HepG2 (cell line): Measurements from ENCODE around the gene PLA2G4B. TPM values are rescaled to one million over a fixed set of nuclear protein-coding genes. Genes with fewer than 3 reads are reported as not detected.

Experiments used
- ATAC-seq: fragments of 200-7000 bp; cut with Tn5 transposase; 3 replicates; pipeline ENCODE4 v1.9.1; 2020; ENCODE audit warnings: mild to moderate bottlenecking, moderate library complexity
- BruUV-seq: library from RNA; stranded (reverse); fragments of 400-500 nt; replicated peaks from 2 replicates; lab custom pipeline; 2021; lab: Mats Ljungman, UMichigan
- CTCF ChIA-PET: fragments of 300-600 bp; formaldehyde crosslinking; extraction: SDS; loops from one replicate; lab custom pipeline; 2021; ENCODE audit warnings: low total read pairs, inconsistent platforms, low intra/inter-chr PET ratio; lab: Yijun Ruan, JAX
- POLR2A ChIA-PET: fragments of 350-600 bp; sonication (Branson Sonifier 250); formaldehyde crosslinking; loops from one replicate; lab custom pipeline; 2020; ENCODE audit warnings: antibody characterized with exemption, inconsistent platforms; lab: Yijun Ruan, JAX
- DNase-seq: peaks from one replicate; pipeline ENCODE4 v3.0.0-alpha.2; 2015; ENCODE audit warnings: low spot score
- FAIRE-seq: peaks from 3 replicates; lab custom pipeline; 2011; peaks lifted over from hg19 to GRCh38; lab: Jason Lieb, UNC
- H2AFZ ChIP-seq: one replicate; pipeline ENCODE4 v1.6.1; 2011; ENCODE audit warnings: low read length, inconsistent platforms
- H3K27ac ChIP-seq: fragments of 300-600 bp; 3 replicates; pipeline ENCODE4 v1.8.0; 2011; ENCODE audit warnings: mixed run types, mild to moderate bottlenecking, mixed read lengths, low read length, inconsistent platforms; ENCODE audit not compliant: insufficient read depth; ENCODE audit errors: extremely low read length
- H3K27me3 ChIP-seq, 2 experiments: fragments of 200-600 bp in 1 of 2; 2 replicates in 1 of 2; 3 replicates in 1 of 2; pipeline versions ENCODE4 v1.6.0 to v1.8.0; 2011; ENCODE audit warnings: low read length in 2 of 2, mild to moderate bottlenecking in 2 of 2, moderate library complexity in 2 of 2, inconsistent platforms in 1 of 2; ENCODE audit not compliant: insufficient read depth in 2 of 2, control insufficient read depth in 1 of 2
- H3K36me3 ChIP-seq, 2 experiments: fragments of 200-600 bp in 1 of 2; replicated peaks in 1 of 2; 2 replicates in 1 of 2; 3 replicates in 1 of 2; pipeline versions ENCODE4 v1.5.1 to v1.8.0; 2011; ENCODE audit warnings: low read length in 2 of 2, inconsistent platforms in 1 of 2; ENCODE audit not compliant: insufficient read depth in 2 of 2, control insufficient read depth in 1 of 2
- H3K4me1 ChIP-seq: 2 replicates; pipeline ENCODE4 v1.5.1; 2012; ENCODE audit warnings: low read length, inconsistent platforms; ENCODE audit not compliant: insufficient read depth
- H3K4me2 ChIP-seq: 2 replicates; pipeline ENCODE4 v1.6.0; 2011; ENCODE audit warnings: low read depth, low read length, inconsistent platforms
- H3K4me3 ChIP-seq, 3 experiments: fragments of 200-600 bp in 1 of 3; sonication (generic), shearing (Covaris generic) in 1 of 3; replicated peaks in 1 of 3; 2 replicates each; pipeline ENCODE4 v1.5.1; 2011 to 2016; ENCODE audit warnings: low read length in 3 of 3, inconsistent platforms in 2 of 3, low read depth in 2 of 3, mild to moderate bottlenecking in 2 of 3, control low read depth in 1 of 3, mixed read lengths in 1 of 3; ENCODE audit not compliant: insufficient read depth in 1 of 3
- H3K79me2 ChIP-seq: one replicate; pipeline ENCODE4 v1.6.1; 2011; ENCODE audit warnings: low read length, inconsistent platforms; ENCODE audit not compliant: insufficient read depth
- H3K9ac ChIP-seq: 2 replicates; pipeline ENCODE4 v1.6.0; 2011; ENCODE audit warnings: mild to moderate bottlenecking, low read depth, low read length, inconsistent platforms; ENCODE audit not compliant: insufficient read depth
- H3K9me3 ChIP-seq: 2 replicates; pipeline ENCODE4 v1.5.1; 2012; ENCODE audit warnings: mild to moderate bottlenecking, low read length
- H4K20me1 ChIP-seq: 2 replicates; pipeline ENCODE4 v1.6.0; 2011; ENCODE audit warnings: inconsistent platforms, mild to moderate bottlenecking, low read length, moderate library complexity; ENCODE audit not compliant: insufficient read depth
- PAX8 ChIP-seq: sonication (generic); formaldehyde crosslinking; IDR thresholded peaks from 2 replicates; pipeline ENCODE4 v1.8.0; 2022; ENCODE audit warnings: mild to moderate bottlenecking, missing genetic modification reagents, borderline replicate concordance
- SMAD9 ChIP-seq: sonication (generic); formaldehyde crosslinking; IDR thresholded peaks from 2 replicates; pipeline ENCODE4 v1.5.1; 2020; ENCODE audit warnings: mild to moderate bottlenecking, missing genetic modification reagents
- SRF ChIP-seq: IDR thresholded peaks from 2 replicates; pipeline ENCODE4 v1.6.1; 2011; ENCODE audit warnings: mild to moderate bottlenecking, low read depth, low read length, moderate library complexity
- SRSF9 ChIP-seq: fragments of 200-400 bp; formaldehyde crosslinking; IDR thresholded peaks from 2 replicates; pipeline ENCODE4 v1.6.1; 2018; ENCODE audit warnings: borderline replicate concordance, mild to moderate bottlenecking, low read depth, low read length; ENCODE audit not compliant: insufficient read depth, poor library complexity, severe bottlenecking
- WGBS: methylation state at CpG from one replicate; pipeline ENCODE4 v1.1.6; 2017; ENCODE audit warnings: low lambda C conversion rate; 5-methylcytosine and 5-hydroxymethylcytosine counted together
- in situ Hi-C: cut with HindIII; loops from 2 replicates; pipeline ENCODE4 v1.10.0; 2017; ENCODE audit warnings: low pct_unique_long_range_greater_than_20kb; ENCODE audit not compliant: extremely low pct_ligation_motif_present
- intact Hi-C: fragments of 100-400 bp; cut with micrococcal nuclease; formaldehyde crosslinking; loops from one replicate; pipeline ENCODE4 v1.10.0; 2022; ENCODE audit not compliant: unreplicated experiment
- polyA plus RNA-seq, 8 experiments: library from polyadenylated mRNA; depleted of rRNA in 3 of 8; stranded (reverse) in 7 of 8; unstranded in 1 of 8; fragments of >200 nt; fragmentation: Illumina TruSeq in 4 of 8; extraction: Trizol in 4 of 8; gene quantifications; 2 replicates each; pipeline versions ENCODE4 v1.2.1 to v1.2.3, GENCODE V29; 2011 to 2016; ENCODE audit warnings: low read depth in 4 of 8, missing spikeins in 1 of 8, mixed read lengths in 1 of 8; ENCODE audit not compliant: insufficient read depth in 1 of 8
- total RNA-seq, 5 experiments: library from RNA; depleted of rRNA; stranded (reverse); fragments of >200 nt; fragmentation: Illumina TruSeq; extraction: Trizol; gene quantifications; 2 replicates each; pipeline ENCODE4 v1.2.3, GENCODE V29; 2016; ENCODE audit warnings: low read depth in 1 of 5
- TF ChIP-seq, protein P1 (sequence below): sonication (generic); formaldehyde crosslinking; IDR thresholded peaks from 2 replicates; pipeline ENCODE4 v1.4.0; 2020; ENCODE audit warnings: missing genetic modification reagents

Gene PLA2G4B
- total and polyA plus RNA-seq, 2 of the 13 experiments (the other 11 are each of a cell fraction or from before 2014, with no cell fraction given): 5.1 to 8.0 TPM

DNA sequence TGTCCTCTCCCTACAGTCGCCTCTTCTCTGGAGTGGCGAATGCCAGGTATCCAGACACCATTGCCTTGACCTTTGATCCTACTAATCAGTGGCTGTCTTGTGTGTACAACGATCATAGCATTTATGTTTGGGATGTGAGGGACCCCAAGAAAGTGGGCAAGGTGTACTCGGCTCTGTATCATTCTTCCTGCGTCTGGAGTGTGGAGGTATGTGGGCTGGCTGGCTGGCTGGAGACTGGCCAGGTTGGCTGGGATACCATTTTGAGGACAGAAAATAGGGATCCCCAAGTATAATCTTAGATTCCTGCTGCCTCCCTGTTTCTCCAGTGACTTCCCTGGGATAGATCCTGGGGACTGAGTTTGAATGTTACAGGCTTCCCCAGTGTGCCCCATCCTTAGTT is 24.1 kb upstream of the PLA2G4B start (continued):
- TF ChIP-seq, protein P1, sequence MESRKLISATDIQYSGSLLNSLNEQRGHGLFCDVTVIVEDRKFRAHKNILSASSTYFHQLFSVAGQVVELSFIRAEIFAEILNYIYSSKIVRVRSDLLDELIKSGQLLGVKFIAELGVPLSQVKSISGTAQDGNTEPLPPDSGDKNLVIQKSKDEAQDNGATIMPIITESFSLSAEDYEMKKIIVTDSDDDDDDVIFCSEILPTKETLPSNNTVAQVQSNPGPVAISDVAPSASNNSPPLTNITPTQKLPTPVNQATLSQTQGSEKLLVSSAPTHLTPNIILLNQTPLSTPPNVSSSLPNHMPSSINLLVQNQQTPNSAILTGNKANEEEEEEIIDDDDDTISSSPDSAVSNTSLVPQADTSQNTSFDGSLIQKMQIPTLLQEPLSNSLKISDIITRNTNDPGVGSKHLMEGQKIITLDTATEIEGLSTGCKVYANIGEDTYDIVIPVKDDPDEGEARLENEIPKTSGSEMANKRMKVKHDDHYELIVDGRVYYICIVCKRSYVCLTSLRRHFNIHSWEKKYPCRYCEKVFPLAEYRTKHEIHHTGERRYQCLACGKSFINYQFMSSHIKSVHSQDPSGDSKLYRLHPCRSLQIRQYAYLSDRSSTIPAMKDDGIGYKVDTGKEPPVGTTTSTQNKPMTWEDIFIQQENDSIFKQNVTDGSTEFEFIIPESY (CRISPR knock-in tag): no peak
- TF ChIP-seq SMAD9 (CRISPR knock-in tag): no peak
- no peak for TF ChIP-seq SRSF9
- no peak for TF ChIP-seq SRF

- in situ Hi-C loops: no loop called here
Measured at GRCh38 chr15:41816788-41817187, 21.9 kb upstream of the PLA2G4B start.

More at GRCh38 chr15:41816788-41817187, 21.9 kb upstream of the PLA2G4B start:
- 93% methylated on average over 3 of the region's 9 CpGs for WGBS
- BruUV-seq: no TSS peak
- no peak overlapping the region for H3K27ac ChIP-seq
- H3K9me3 ChIP-seq: no peaks in the 10 kb centered on the region
- H2AFZ ChIP-seq: no peak overlapping the region
- H3K36me3 ChIP-seq: peaks cover 6 to 32% of the 10 kb centered on the region in 2 experiments; a peak in 3 of 5 replicates
- ATAC-seq (no peak), FAIRE-seq (no peak), DNase-seq (no peak)
- H3K79me2 ChIP-seq: no peaks in the 10 kb centered on the region
- no peak overlapping the region for H3K4me2 ChIP-seq
- ChIA-PET CTCF (no interaction called here), POLR2A (no interaction called here)
- intact Hi-C loops: no loop called here
- no peak overlapping the region for H3K4me3 ChIP-seq
- H3K4me1 ChIP-seq: no peaks in the 10 kb centered on the region
- no peak overlapping the region for H3K9ac ChIP-seq
- no peaks in the 10 kb centered on the region for H3K27me3 ChIP-seq
- H4K20me1 ChIP-seq: no peaks in the 10 kb centered on the region
- TF ChIP-seq PAX8 (CRISPR knock-in tag): no peak
